Measurements from ENCODE around the gene BBX. TPM values are rescaled to one million over a fixed set of nuclear protein-coding genes. Genes with fewer than 3 reads are reported as not detected.

Gene BBX
- polyA plus RNA-seq, 1 donor from 2014 or later = 112 TPM

- Mint-ChIP-seq H3K27me3 (no peaks in the 10 kb centered on the region), H3K4me3 (no peak overlapping the region), H3K36me3 (no peaks in the 10 kb centered on the region), H3K4me1 (peaks cover 7 to 13% (median 8%) of the 10 kb centered on the region in 3 donors), H3K27ac (no peak overlapping the region), H3K9me3 (peaks cover 0 to under 1% (median 0%) of the 10 kb centered on the region in 3 donors)
Observed at GRCh38 chr3:107857854-107858253, 335.1 kb downstream of the BBX start.

DNA sequence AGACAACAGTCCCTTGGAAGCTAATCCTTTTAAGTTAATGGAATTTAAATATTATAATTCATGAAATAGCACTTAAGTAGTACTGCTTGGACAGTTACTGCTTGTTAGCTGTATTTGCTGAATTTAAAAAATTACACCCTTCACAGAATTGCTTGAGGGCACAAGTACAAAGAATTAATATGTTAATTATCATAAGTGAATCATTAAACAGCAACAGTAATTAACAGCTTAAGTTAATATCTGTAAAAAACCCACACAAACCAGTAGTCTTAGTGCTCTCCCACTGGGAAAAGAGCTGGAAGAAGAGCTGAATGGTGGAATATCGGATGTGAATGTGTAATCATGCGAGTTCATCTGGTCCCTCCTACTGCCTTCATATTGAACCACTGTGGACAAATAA, 336.1 kb downstream of the BBX start:
- peaks cover 7 to 13% (median 8%) of the 10 kb centered on the region in 3 donors for H3K4me1 Mint-ChIP-seq
- H3K27ac Mint-ChIP-seq = no peak overlapping the region
- H3K36me3 Mint-ChIP-seq = no peaks in the 10 kb centered on the region
- H3K9me3 Mint-ChIP-seq = no peaks in the 10 kb centered on the region
- no peaks in the 10 kb centered on the region for H3K27me3 Mint-ChIP-seq
- H3K4me3 Mint-ChIP-seq = no peak overlapping the region

Other genes starting within 250 kb of the BBX start
- not detected for gene CCDC54, start 145.5 kb upstream of the BBX start, polyA plus RNA-seq